ENCODE results near the gene SLC39A11.

GRCh38 chr17:72648702-72649101, 443.8 kb downstream of the SLC39A11 start:
- TF ChIP-seq CTCF (IDR thresholded peaks at IDR 0.05) (no peak), POLR2A (IDR thresholded peaks at IDR 0.05) (no peak)

Measured in testis (tissue), 2 donors.